Hepatocyte (in vitro differentiated cells): ENCODE measurements around the gene LEF1. TPM values are rescaled to one million over a fixed set of nuclear protein-coding genes. Genes with fewer than 3 reads are reported as not detected.

Source experiments
- DNase-seq: peaks from one replicate; pipeline ENCODE4 v3.0.0-alpha.2; 2016; ENCODE audit warnings: low spot score
- H2AFZ ChIP-seq: fragments of 200-600 bp; sonication (generic); 2 replicates; pipeline ENCODE4 v1.6.0; 2016; ENCODE audit warnings: antibody characterized with exemption, mild to moderate bottlenecking
- H3K27ac ChIP-seq: fragments of 200-600 bp; sonication (generic); 2 replicates; pipeline ENCODE4 v1.5.1; 2016; ENCODE audit warnings: mild to moderate bottlenecking
- H3K27me3 ChIP-seq: fragments of 200-600 bp; sonication (generic); 2 replicates; pipeline ENCODE4 v1.6.1; 2016
- H3K36me3 ChIP-seq: fragments of 200-600 bp; sonication (generic); replicated peaks from 2 replicates; pipeline ENCODE4 v1.5.1; 2016; ENCODE audit warnings: low read depth; ENCODE audit not compliant: insufficient read depth
- H3K4me1 ChIP-seq: fragments of 200-600 bp; sonication (generic); 2 replicates; pipeline ENCODE4 v1.5.1; 2016; ENCODE audit warnings: mild to moderate bottlenecking, moderate library complexity; ENCODE audit not compliant: insufficient read depth
- H3K4me2 ChIP-seq: fragments of 200-600 bp; sonication (generic); 2 replicates; pipeline ENCODE4 v1.6.0; 2016
- H3K4me3 ChIP-seq: fragments of 200-600 bp; sonication (generic); 2 replicates; pipeline ENCODE4 v1.5.1; 2016; ENCODE audit warnings: mild to moderate bottlenecking
- H3K79me2 ChIP-seq: fragments of 200-600 bp; sonication (generic); 2 replicates; pipeline ENCODE4 v1.6.0; 2017; ENCODE audit warnings: mild to moderate bottlenecking
- H3K9me2 ChIP-seq: fragments of 200-600 bp; sonication (generic); replicated peaks from 2 replicates; pipeline ENCODE4 v1.6.0; 2017; ENCODE audit warnings: mild to moderate bottlenecking; ENCODE audit not compliant: insufficient read depth
- H3K9me3 ChIP-seq: fragments of 200-600 bp; sonication (generic); 2 replicates; pipeline ENCODE4 v1.5.1; 2016; ENCODE audit warnings: low read depth, mild to moderate bottlenecking
- H4K20me1 ChIP-seq: fragments of 200-600 bp; sonication (generic); 2 replicates; pipeline ENCODE4 v1.6.0; 2016; ENCODE audit warnings: mild to moderate bottlenecking; ENCODE audit not compliant: insufficient read depth, poor library complexity, severe bottlenecking
- EZH2 ChIP-seq: fragments of 200-600 bp; sonication (generic); IDR thresholded peaks from 2 replicates; pipeline ENCODE4 v1.6.1; 2016; ENCODE audit warnings: antibody characterized with exemption, mild to moderate bottlenecking, borderline replicate concordance
- EZH2phosphoT487 ChIP-seq: fragments of 200-600 bp; sonication (generic); IDR thresholded peaks from one replicate; pipeline ENCODE4 v1.6.1; 2018; ENCODE audit warnings: antibody characterized with exemption, mild to moderate bottlenecking, low read depth, moderate library complexity; ENCODE audit not compliant: unreplicated experiment, severe bottlenecking
- WGBS: methylation state at CpG from one replicate; pipeline ENCODE4 v1.1.6; 2016; ENCODE audit warnings: low lambda C conversion rate; ENCODE audit errors: missing lambda C conversion rate; 5-methylcytosine and 5-hydroxymethylcytosine counted together
- polyA plus RNA-seq: library from polyadenylated mRNA; unstranded; fragments of >200 nt; fragmentation: Nextera tagmentation; extraction: Ambion mirVana; gene quantifications from 2 replicates; pipeline ENCODE4 v1.2.1, GENCODE V29; 2016
- total RNA-seq: library from RNA; depleted of rRNA; stranded (reverse); fragments of >200 nt; gene quantifications from 2 replicates; pipeline ENCODE4 v1.2.3, GENCODE V29; 2014
- TF ChIP-seq, protein P1 (sequence below): fragments of 200-600 bp; sonication (generic); IDR thresholded peaks from 2 replicates; pipeline ENCODE4 v1.5.1; 2016; ENCODE audit warnings: antibody characterized with exemption, mild to moderate bottlenecking; ENCODE audit not compliant: poor library complexity

Gene LEF1
- total and polyA plus RNA-seq, 2 experiments from 2014 or later: 8.6 to 10.4 TPM

GRCh38 chr4:108117418-108118182, 51.1 kb downstream of the LEF1 start:
- no peak overlapping the region for H3K27ac ChIP-seq
- no peak for DNase-seq
- H3K36me3 ChIP-seq: no peaks in the 10 kb centered on the region
- H4K20me1 ChIP-seq: no peaks in the 10 kb centered on the region
- H3K4me2 ChIP-seq: no peak overlapping the region
- H3K9me3 ChIP-seq: no peaks in the 10 kb centered on the region
- TF ChIP-seq EZH2phosphoT487 (no peak), EZH2 (no peak)
- TF ChIP-seq, protein P1, sequence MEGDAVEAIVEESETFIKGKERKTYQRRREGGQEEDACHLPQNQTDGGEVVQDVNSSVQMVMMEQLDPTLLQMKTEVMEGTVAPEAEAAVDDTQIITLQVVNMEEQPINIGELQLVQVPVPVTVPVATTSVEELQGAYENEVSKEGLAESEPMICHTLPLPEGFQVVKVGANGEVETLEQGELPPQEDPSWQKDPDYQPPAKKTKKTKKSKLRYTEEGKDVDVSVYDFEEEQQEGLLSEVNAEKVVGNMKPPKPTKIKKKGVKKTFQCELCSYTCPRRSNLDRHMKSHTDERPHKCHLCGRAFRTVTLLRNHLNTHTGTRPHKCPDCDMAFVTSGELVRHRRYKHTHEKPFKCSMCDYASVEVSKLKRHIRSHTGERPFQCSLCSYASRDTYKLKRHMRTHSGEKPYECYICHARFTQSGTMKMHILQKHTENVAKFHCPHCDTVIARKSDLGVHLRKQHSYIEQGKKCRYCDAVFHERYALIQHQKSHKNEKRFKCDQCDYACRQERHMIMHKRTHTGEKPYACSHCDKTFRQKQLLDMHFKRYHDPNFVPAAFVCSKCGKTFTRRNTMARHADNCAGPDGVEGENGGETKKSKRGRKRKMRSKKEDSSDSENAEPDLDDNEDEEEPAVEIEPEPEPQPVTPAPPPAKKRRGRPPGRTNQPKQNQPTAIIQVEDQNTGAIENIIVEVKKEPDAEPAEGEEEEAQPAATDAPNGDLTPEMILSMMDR: no peak
- no peak overlapping the region for H3K4me3 ChIP-seq
- 64% methylated on average over 7 of the region's 7 CpGs for WGBS
- no peaks in the 10 kb centered on the region for H3K9me2 ChIP-seq
- H3K4me1 ChIP-seq: peaks cover 9% of the 10 kb centered on the region
- H3K79me2 ChIP-seq: no peaks in the 10 kb centered on the region
- no peak overlapping the region for H2AFZ ChIP-seq
- no peaks in the 10 kb centered on the region for H3K27me3 ChIP-seq

- WGBS: 86% methylated on average over 3 of the region's 3 CpGs
Measured at GRCh38 chr4:108116423-108117168, 52.1 kb downstream of the LEF1 start.

DNA sequence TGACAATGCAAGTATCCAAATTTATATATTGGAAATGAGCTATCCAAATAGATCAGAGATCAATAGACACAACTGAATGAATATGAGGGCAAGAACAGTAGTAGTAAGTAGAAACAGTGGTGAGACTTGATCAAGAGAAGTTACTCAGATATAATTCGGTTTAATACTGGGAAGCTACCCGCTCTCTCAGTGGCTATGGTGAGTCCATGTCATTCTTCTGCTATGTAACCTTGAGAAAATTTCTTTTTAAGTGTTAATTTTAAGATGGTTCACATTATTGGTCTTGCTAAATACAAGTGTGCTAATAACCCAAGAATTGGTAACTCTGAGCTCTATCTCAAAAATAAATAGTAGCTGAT, 53.6 kb downstream of the LEF1 start:
- no peaks in the 10 kb centered on the region for H3K9me2 ChIP-seq
- TF ChIP-seq EZH2phosphoT487: no peak
- TF ChIP-seq EZH2: no peak
- TF ChIP-seq, protein P1: no peak
- peaks cover 9% of the 10 kb centered on the region for H3K4me1 ChIP-seq
- H4K20me1 ChIP-seq: no peaks in the 10 kb centered on the region
- H3K79me2 ChIP-seq: no peaks in the 10 kb centered on the region
- H3K4me3 ChIP-seq: no peak overlapping the region
- H3K27me3 ChIP-seq: no peaks in the 10 kb centered on the region
- H3K36me3 ChIP-seq: no peaks in the 10 kb centered on the region
- H2AFZ ChIP-seq: no peak overlapping the region
- no peaks in the 10 kb centered on the region for H3K9me3 ChIP-seq
- WGBS: 98% methylated on average over 2 of the region's 2 CpGs
- no peak for DNase-seq
- no peak overlapping the region for H3K4me2 ChIP-seq
- H3K27ac ChIP-seq: no peak overlapping the region

More at GRCh38 chr4:108116423-108117168, 52.1 kb downstream of the LEF1 start:
- H3K4me3 ChIP-seq: no peak overlapping the region
- H3K27me3 ChIP-seq: no peaks in the 10 kb centered on the region
- H3K4me2 ChIP-seq: no peak overlapping the region
- no peaks in the 10 kb centered on the region for H3K79me2 ChIP-seq
- H3K4me1 ChIP-seq: peaks cover 9% of the 10 kb centered on the region
- no peaks in the 10 kb centered on the region for H3K36me3 ChIP-seq
- H2AFZ ChIP-seq: no peak overlapping the region
- no peaks in the 10 kb centered on the region for H4K20me1 ChIP-seq
- no peaks in the 10 kb centered on the region for H3K9me3 ChIP-seq
- no peak overlapping the region for H3K27ac ChIP-seq
- no peaks in the 10 kb centered on the region for H3K9me2 ChIP-seq
- no peak for DNase-seq
- TF ChIP-seq, protein P1: no peak
- TF ChIP-seq EZH2phosphoT487 (no peak), EZH2 (no peak)
